Endodermal cell (in vitro differentiated cells): Measurements from ENCODE around the gene OGFOD3. TPM values are rescaled to one million over a fixed set of nuclear protein-coding genes. Genes with fewer than 3 reads are reported as not detected.

ENCODE experiments used
- DNase-seq: peaks from one replicate; pipeline ENCODE4 v3.0.0-alpha.2; 2017
- H3K27ac ChIP-seq: 2 replicates; pipeline ENCODE4 v1.5.1; 2013; ENCODE audit warnings: mild to moderate bottlenecking, low read depth, low read length, moderate library complexity
- H3K27me3 ChIP-seq: 2 replicates; pipeline ENCODE4 v1.6.1; 2013; ENCODE audit warnings: mild to moderate bottlenecking, low read length, moderate library complexity; ENCODE audit not compliant: insufficient read depth, control insufficient read depth, poor library complexity, severe bottlenecking
- H3K36me3 ChIP-seq: 2 replicates; pipeline ENCODE4 v1.7.0; 2013; ENCODE audit warnings: mild to moderate bottlenecking, low read length, moderate library complexity; ENCODE audit not compliant: control insufficient read depth, insufficient read depth
- H3K4me1 ChIP-seq: one replicate; pipeline ENCODE4 v1.7.0; 2013; ENCODE audit warnings: low read length; ENCODE audit not compliant: control insufficient read depth, insufficient read depth
- H3K4me3 ChIP-seq: 2 replicates; pipeline ENCODE4 v1.5.1; 2013; ENCODE audit warnings: mild to moderate bottlenecking, low read length, moderate library complexity
- H3K9ac ChIP-seq: 2 replicates; pipeline ENCODE4 v1.6.1; 2013; ENCODE audit warnings: mild to moderate bottlenecking, low read length, moderate library complexity; ENCODE audit not compliant: poor library complexity, severe bottlenecking; ENCODE audit errors: extremely low read depth
- H3K9me3 ChIP-seq: 2 replicates; pipeline ENCODE4 v1.6.1; 2013; ENCODE audit warnings: mild to moderate bottlenecking, low read length, moderate library complexity; ENCODE audit not compliant: control insufficient read depth
- H3K27ac Mint-ChIP-seq: 2 replicates; pipeline ENCODE4 v1.8.0; 2020; ENCODE audit warnings: mixed read lengths
- H3K27me3 Mint-ChIP-seq: 2 replicates; pipeline ENCODE4 v1.8.0; 2021; ENCODE audit warnings: mild to moderate bottlenecking, mixed read lengths; ENCODE audit not compliant: insufficient read depth
- H3K36me3 Mint-ChIP-seq: 2 replicates; pipeline ENCODE4 v1.8.0; 2020; ENCODE audit warnings: low read depth, mixed read lengths
- H3K4me1 Mint-ChIP-seq: 2 replicates; pipeline ENCODE4 v1.8.0; 2020; ENCODE audit warnings: mixed read lengths
- H3K4me3 Mint-ChIP-seq: 2 replicates; pipeline ENCODE4 v1.8.0; 2020; ENCODE audit warnings: mild to moderate bottlenecking, moderate library complexity, mixed read lengths
- H3K9me3 Mint-ChIP-seq: 2 replicates; pipeline ENCODE4 v1.8.0; 2020; ENCODE audit warnings: mild to moderate bottlenecking, mixed read lengths
- WGBS, 2 experiments: methylation state at CpG; one replicate each; pipeline versions ENCODE4 v1.1.5 to v1.1.7; 2013; ENCODE audit warnings: missing lambda C conversion rate in 2 of 2, mixed read lengths in 1 of 2; ENCODE audit not compliant: insufficient coverage in 1 of 2, insufficient read length in 1 of 2; 5-methylcytosine and 5-hydroxymethylcytosine counted together
- total RNA-seq, 2 donors: library from RNA; stranded (reverse); fragmentation: NEBNext Ultra II Directional in 1 of 2; extraction: Animal tissue kit (Norgen Biotek cat#: 25700) in 1 of 2; gene quantifications; 2 replicates in 1 of 2; 3 replicates in 1 of 2; pipeline ENCODE4 v1.2.1, GENCODE V29; 2021
- TF ChIP-seq, protein P1 (sequence below): fragments of 200-600 bp; sonication (generic); conservative IDR thresholded peaks from 2 replicates; pipeline ENCODE4 v1.5.0; 2021; ENCODE audit warnings: antibody characterized with exemption, mild to moderate bottlenecking

Gene OGFOD3
- total RNA-seq, 2 donors from 2014 or later: 24.0 to 30.1 TPM

DNA sequence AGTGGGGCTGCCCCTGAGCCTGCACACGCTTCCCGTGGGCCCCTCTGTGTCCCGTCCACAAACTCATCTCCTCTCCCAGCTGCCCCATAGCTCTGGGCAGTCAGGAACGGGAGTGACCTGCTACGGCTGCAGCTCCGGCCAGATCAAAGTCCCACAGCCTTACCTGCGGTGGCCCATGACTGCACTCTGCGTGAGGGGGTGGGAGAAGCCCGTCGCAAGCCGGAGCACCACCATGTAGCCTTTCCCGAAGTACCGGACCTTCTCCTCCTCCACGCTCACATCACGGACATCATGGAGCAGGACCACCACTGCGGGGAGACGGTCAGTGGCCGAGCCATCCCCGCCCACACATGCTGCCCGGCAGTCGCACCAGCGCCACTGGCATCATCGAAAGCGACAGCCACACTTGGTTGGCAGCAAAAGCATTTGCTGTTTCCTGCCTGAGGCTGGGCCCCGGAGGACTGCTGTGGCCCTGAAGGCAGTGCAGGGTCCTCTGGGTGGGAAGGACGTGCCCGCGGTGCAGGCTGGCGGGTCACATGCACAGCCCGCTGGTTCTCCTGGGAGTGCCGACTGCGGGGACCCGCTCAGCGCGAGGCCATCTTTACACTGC is 26.0 kb upstream of the OGFOD3 start:
- Mint-ChIP-seq H3K36me3 (peaks cover 15% of the 10 kb centered on the region), H3K27ac (no peak overlapping the region), H3K4me3 (no peak overlapping the region), H3K9me3 (no peaks in the 10 kb centered on the region), H3K27me3 (no peaks in the 10 kb centered on the region), H3K4me1 (peaks cover under 1% of the 10 kb centered on the region)
- Histone ChIP-seq H3K9ac (no peak overlapping the region), H3K4me1 (peaks cover 3% of the 10 kb centered on the region), H3K27me3 (no peaks in the 10 kb centered on the region), H3K4me3 (no peak overlapping the region), H3K36me3 (peaks cover 10% of the 10 kb centered on the region), H3K9me3 (no peaks in the 10 kb centered on the region), H3K27ac (no peak overlapping the region)
- TF ChIP-seq, protein P1, sequence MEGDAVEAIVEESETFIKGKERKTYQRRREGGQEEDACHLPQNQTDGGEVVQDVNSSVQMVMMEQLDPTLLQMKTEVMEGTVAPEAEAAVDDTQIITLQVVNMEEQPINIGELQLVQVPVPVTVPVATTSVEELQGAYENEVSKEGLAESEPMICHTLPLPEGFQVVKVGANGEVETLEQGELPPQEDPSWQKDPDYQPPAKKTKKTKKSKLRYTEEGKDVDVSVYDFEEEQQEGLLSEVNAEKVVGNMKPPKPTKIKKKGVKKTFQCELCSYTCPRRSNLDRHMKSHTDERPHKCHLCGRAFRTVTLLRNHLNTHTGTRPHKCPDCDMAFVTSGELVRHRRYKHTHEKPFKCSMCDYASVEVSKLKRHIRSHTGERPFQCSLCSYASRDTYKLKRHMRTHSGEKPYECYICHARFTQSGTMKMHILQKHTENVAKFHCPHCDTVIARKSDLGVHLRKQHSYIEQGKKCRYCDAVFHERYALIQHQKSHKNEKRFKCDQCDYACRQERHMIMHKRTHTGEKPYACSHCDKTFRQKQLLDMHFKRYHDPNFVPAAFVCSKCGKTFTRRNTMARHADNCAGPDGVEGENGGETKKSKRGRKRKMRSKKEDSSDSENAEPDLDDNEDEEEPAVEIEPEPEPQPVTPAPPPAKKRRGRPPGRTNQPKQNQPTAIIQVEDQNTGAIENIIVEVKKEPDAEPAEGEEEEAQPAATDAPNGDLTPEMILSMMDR: no peak
- WGBS, 2 experiments: 93 to 94% methylated on average over 17 to 35 of the region's 35 CpGs
- DNase-seq: no peak

DNA sequence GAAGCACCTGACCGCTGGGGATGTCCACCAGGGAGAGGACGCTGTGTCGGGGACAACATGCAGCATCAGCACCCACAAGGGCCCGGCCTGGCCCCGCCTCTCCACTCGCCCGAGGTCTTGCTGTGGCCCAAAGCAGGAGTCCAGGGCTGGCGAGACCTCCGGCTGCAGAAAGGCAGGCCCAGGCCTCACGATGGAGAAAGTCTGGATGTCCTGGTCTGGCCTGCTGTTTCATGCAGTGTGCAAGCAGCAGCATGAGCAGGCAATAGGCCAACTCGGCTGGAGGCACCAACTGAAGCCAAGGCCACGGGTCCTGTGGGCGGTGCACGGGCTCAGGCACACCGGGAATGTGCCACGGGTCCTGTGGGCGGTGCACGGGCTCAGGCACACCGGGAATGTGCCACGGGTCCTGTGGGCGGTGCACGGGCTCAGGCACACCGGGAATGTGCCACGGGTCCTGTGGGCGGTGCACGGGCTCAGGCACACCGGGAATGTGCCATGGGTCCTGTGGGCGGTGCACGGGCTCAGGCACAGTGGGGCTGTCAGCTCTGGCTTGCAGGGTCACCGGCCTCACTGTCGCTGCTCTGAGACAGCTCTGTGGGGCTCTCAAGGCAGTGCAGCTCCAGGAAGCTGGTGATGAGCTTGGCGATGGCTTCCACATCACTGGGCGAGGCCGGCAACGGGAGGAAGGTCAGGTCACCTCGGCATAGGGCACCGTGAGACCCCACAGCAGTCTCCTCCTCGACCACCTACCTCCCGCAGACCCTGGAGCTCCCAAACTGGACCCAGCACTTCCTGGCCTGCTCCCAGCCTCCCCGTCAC is 25.3 kb upstream of the OGFOD3 start:
- Mint-ChIP-seq H3K27ac (no peak overlapping the region), H3K4me3 (no peak overlapping the region), H3K9me3 (no peaks in the 10 kb centered on the region), H3K4me1 (no peaks in the 10 kb centered on the region), H3K36me3 (peaks cover 12% of the 10 kb centered on the region), H3K27me3 (no peaks in the 10 kb centered on the region)
- Histone ChIP-seq H3K4me1 (no peaks in the 10 kb centered on the region), H3K27ac (no peak overlapping the region), H3K36me3 (peaks cover 10% of the 10 kb centered on the region), H3K27me3 (no peaks in the 10 kb centered on the region), H3K9me3 (no peaks in the 10 kb centered on the region), H3K4me3 (no peak overlapping the region), H3K9ac (no peak overlapping the region)
- TF ChIP-seq, protein P1: no peak
- no peak for DNase-seq
- WGBS, 2 experiments: 96 to 97% methylated on average over 16 to 30 of the region's 40 CpGs

DNA sequence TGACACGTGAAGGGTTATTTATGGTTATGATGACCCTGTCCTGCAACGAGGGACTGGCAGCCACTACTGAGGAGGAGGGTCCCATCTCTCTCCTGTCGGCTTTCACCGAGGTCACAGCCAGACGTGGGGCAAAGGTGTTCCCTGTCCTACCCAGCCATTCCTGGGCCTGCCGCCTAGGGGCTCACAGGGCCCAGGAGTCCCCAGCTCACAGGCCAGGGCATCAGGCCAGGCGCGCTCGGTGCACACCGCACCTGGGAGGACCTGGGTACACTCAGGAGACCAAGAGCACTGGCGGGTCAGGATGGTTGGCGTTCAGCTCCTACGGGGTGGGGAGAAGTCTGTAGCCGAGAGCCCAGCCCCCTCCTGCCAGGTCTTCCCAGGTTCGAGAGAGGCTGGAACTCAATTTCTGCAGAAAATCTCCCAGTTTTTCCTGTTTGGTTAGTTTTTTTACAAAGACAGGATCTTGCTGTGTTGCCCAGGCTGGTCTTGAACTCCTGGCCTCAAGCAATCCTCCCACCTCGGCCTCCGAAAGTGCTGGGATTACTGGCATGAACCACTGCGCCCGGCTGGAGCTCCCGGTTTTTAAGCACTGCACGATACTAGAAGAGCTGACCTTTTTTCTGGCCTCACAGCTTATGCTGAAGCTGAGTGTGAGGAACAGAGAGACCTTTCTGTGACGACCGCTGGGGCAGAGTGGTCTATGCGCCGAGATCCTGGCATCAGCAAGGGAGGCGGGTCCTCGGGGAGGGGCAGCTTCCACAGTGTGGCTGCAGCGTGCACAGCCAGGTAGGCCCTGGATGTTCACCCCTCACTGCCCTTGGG is 24.5 kb upstream of the OGFOD3 start:
- no peaks in the 10 kb centered on the region for H3K27me3 Mint-ChIP-seq
- Histone ChIP-seq H3K4me3 (no peak overlapping the region), H3K27ac (no peak overlapping the region), H3K9ac (no peak overlapping the region), H3K9me3 (no peaks in the 10 kb centered on the region), H3K27me3 (no peaks in the 10 kb centered on the region), H3K4me1 (no peaks in the 10 kb centered on the region), H3K36me3 (peaks cover 10% of the 10 kb centered on the region)
- no peak for DNase-seq
- H3K4me1 Mint-ChIP-seq: no peaks in the 10 kb centered on the region
- WGBS, 2 experiments: 95 to 96% methylated on average over 28 of the region's 28 CpGs
- TF ChIP-seq, protein P1: no peak
- no peak overlapping the region for H3K27ac Mint-ChIP-seq
- H3K9me3 Mint-ChIP-seq: no peaks in the 10 kb centered on the region
- H3K36me3 Mint-ChIP-seq: peaks cover 12% of the 10 kb centered on the region
- no peak overlapping the region for H3K4me3 Mint-ChIP-seq
